PC-3 (cell line): ENCODE results near the gene PRR5.

ENCODE experiments used
- EZH2 ChIP-seq: fragments of 300-600 bp; sonication (generic); IDR thresholded peaks from one replicate; pipeline ENCODE4 v1.6.1; 2017; ENCODE audit warnings: antibody characterized with exemption, mild to moderate bottlenecking, low read length; ENCODE audit not compliant: unreplicated experiment
- EZH2phosphoT487 ChIP-seq: fragments of 300-600 bp; sonication (generic); IDR thresholded peaks from 2 replicates; pipeline ENCODE4 v1.6.1; 2018; ENCODE audit warnings: mild to moderate bottlenecking, antibody characterized with exemption, low read length, borderline replicate concordance
- TF ChIP-seq, protein P1 (sequence below): fragments of 300-600 bp; sonication (generic); conservative IDR thresholded peaks from 2 replicates; pipeline ENCODE4 v1.5.1; 2017; ENCODE audit warnings: antibody characterized with exemption, low read depth, mild to moderate bottlenecking, low read length

DNA sequence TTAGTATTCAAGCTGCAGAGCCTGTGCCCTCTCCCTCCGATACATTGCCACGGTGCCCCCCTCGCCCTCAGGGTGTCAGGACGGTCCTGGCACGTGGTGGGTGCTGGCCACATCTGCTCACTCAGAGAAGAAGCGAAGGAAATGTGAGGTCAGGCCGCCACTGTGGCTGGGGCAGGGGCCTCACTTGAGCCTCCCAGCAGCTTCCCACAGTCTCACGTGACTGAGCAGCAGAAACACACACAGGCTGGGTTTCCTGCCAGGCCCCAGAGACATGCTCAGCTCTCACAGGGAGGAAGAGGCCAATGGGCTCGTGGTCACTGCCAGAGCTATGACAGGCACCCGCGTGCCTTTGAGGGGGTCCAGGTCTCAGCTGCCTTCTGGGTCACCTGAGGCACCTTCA, 37.9 kb upstream of the PRR5 start:
- no peak for TF ChIP-seq EZH2
- TF ChIP-seq, protein P1, sequence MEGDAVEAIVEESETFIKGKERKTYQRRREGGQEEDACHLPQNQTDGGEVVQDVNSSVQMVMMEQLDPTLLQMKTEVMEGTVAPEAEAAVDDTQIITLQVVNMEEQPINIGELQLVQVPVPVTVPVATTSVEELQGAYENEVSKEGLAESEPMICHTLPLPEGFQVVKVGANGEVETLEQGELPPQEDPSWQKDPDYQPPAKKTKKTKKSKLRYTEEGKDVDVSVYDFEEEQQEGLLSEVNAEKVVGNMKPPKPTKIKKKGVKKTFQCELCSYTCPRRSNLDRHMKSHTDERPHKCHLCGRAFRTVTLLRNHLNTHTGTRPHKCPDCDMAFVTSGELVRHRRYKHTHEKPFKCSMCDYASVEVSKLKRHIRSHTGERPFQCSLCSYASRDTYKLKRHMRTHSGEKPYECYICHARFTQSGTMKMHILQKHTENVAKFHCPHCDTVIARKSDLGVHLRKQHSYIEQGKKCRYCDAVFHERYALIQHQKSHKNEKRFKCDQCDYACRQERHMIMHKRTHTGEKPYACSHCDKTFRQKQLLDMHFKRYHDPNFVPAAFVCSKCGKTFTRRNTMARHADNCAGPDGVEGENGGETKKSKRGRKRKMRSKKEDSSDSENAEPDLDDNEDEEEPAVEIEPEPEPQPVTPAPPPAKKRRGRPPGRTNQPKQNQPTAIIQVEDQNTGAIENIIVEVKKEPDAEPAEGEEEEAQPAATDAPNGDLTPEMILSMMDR: no peak
- TF ChIP-seq EZH2phosphoT487: no peak
